OCI-LY3 (cell line): ENCODE data around the gene PGAP2.

Source experiments
- CTCF ChIP-seq: fragments of 200-600, 300-600 bp; sonication (generic); IDR thresholded peaks from 2 replicates; pipeline ENCODE4 v1.5.1; 2014; ENCODE audit warnings: antibody characterized with exemption, low read length, low read depth
- EZH2phosphoT487 ChIP-seq: fragments of 200-600 bp; shearing (Covaris generic); IDR thresholded peaks from 2 replicates; pipeline ENCODE4 v1.6.1; 2018; ENCODE audit warnings: antibody characterized with exemption, mixed run types, low read depth

- TF ChIP-seq EZH2phosphoT487: no peak
- no peak for TF ChIP-seq CTCF
These were observed 40.8 kb upstream of the PGAP2 start for GRCh38 chr11:3767536-3767935.
